H1 (cell line): Measurements from ENCODE around the gene POP5. TPM values are rescaled to one million over a fixed set of nuclear protein-coding genes. Genes with fewer than 3 reads are reported as not detected.
A peak's percentile ranks its signal among the peaks of the same experiment; 100 is the strongest.

Source experiments
- BCL11A ChIP-seq, 2 experiments: IDR thresholded peaks; one replicate each; pipeline ENCODE4 v1.6.1; 2011; ENCODE audit warnings: low read depth in 2 of 2, low read length in 2 of 2, mild to moderate bottlenecking in 2 of 2
- CBX5 ChIP-seq: fragments of 300-800, 300-1000 bp; sonication (generic); IDR thresholded peaks from 2 replicates; pipeline ENCODE4 v1.7.1; 2016; ENCODE audit warnings: antibody characterized with exemption, low read length, low read depth
- CHD2 ChIP-seq: IDR thresholded peaks from 2 replicates; pipeline ENCODE4 v1.6.1; 2012; ENCODE audit warnings: low read length, improper control_type of control experiment
- HDAC6 ChIP-seq: IDR thresholded peaks from one replicate; pipeline ENCODE4 v1.7.1; 2012; ENCODE audit warnings: low read depth, mild to moderate bottlenecking, inconsistent platforms, low read length, moderate library complexity
- KDM4A ChIP-seq: IDR thresholded peaks from one replicate; pipeline ENCODE4 v1.7.1; 2012; ENCODE audit warnings: low read depth, mild to moderate bottlenecking, moderate library complexity, low read length, inconsistent platforms; ENCODE audit not compliant: severe bottlenecking
- RAD21 ChIP-seq, 2 experiments: IDR thresholded peaks in 1 of 2; conservative IDR thresholded peaks in 1 of 2; 2 replicates each; pipeline ENCODE4 v1.6.1; 2011; ENCODE audit warnings: low read depth in 2 of 2, low read length in 2 of 2, improper control_type of control experiment in 1 of 2, inconsistent platforms in 1 of 2, mild to moderate bottlenecking in 1 of 2, moderate library complexity in 1 of 2
- SIN3A ChIP-seq, 2 experiments: IDR thresholded peaks in 1 of 2; conservative IDR thresholded peaks in 1 of 2; 2 replicates each; pipeline ENCODE4 v1.6.1; 2011 to 2012; ENCODE audit warnings: low read length in 2 of 2, improper control_type of control experiment in 1 of 2, low read depth in 1 of 2, mild to moderate bottlenecking in 1 of 2
- SIX5 ChIP-seq: IDR thresholded peaks from 2 replicates; pipeline ENCODE4 v1.6.1; 2011; ENCODE audit warnings: mild to moderate bottlenecking, low read depth, low read length
- TAF7 ChIP-seq: optimal IDR thresholded peaks from 2 replicates; pipeline ENCODE3; 2011; ENCODE audit warnings: low read depth, mild to moderate bottlenecking, inconsistent platforms, low read length, moderate library complexity, borderline replicate concordance
- YY1 ChIP-seq: IDR thresholded peaks from 2 replicates; pipeline ENCODE4 v1.6.1; 2011; ENCODE audit warnings: low read depth, mild to moderate bottlenecking, low read length
- polyA plus RNA-seq, 7 experiments: library from polyadenylated mRNA; depleted of rRNA in 3 of 7; stranded (reverse) in 5 of 7; unstranded in 2 of 7; fragments of >200 nt in 5 of 7; fragments of 200-250 nt in 2 of 7; gene quantifications; 1 replicate in 5 of 7; 2 replicates in 1 of 7; 4 replicates in 1 of 7; pipeline versions ENCODE4 v1.2.1 to v1.2.3, GENCODE V29; 2011 to 2013; ENCODE audit warnings: missing spikeins in 2 of 7, mixed read lengths in 2 of 7
- total RNA-seq: library from RNA; stranded (reverse); fragmentation: NEBNext Ultra II Directional; extraction: Animal tissue kit (Norgen Biotek cat#: 25700); gene quantifications from 2 replicates; pipeline ENCODE4 v1.2.1, GENCODE V29; 2021

The POP5 gene
- total and polyA plus RNA-seq, 2 of the 8 experiments (the other 6 are each of a cell fraction or from before 2014, with no cell fraction given) = 59.7 to 124 TPM

- TF ChIP-seq HDAC6 = no peak
- no peak for TF ChIP-seq YY1
- no peak; a peak in 1 of 4 replicates for TF ChIP-seq RAD21 (IDR thresholded peaks at IDR 0.05 in 1 of 2, conservative IDR thresholded peaks at IDR 0.05 in 1 of 2; ENCODE audit: low read depth in 2 of 2, low read length in 2 of 2)
- TF ChIP-seq SIN3A (conservative IDR thresholded peaks at IDR 0.05 in 1 of 2, IDR thresholded peaks at IDR 0.05 in 1 of 2; ENCODE audit: low read depth in 1 of 2, low read length in 2 of 2) = peak in 1 of 2 experiments; percentile 11; a peak in 1 of 4 replicates
- TF ChIP-seq KDM4A = peak; percentile 34
- peak; percentile 50 for TF ChIP-seq TAF7
- TF ChIP-seq BCL11A (IDR thresholded peaks at IDR 0.05; ENCODE audit: low read depth in 2 of 2, low read length in 2 of 2) = no peak
- TF ChIP-seq CBX5 = no peak
- no peak for TF ChIP-seq CHD2
- TF ChIP-seq SIX5 = no peak
These were observed 46.2 kb downstream of the POP5 start (continued) for GRCh38 chr12:120534703-120535655.
